Astrocyte (in vitro differentiated cells and primary cell): ENCODE results near the gene FAM234B. TPM values are rescaled to one million over a fixed set of nuclear protein-coding genes. Genes with fewer than 3 reads are reported as not detected.

Experiments used
- DNase-seq: peaks from one replicate; pipeline ENCODE4 v3.0.0-alpha.2; 2010; ENCODE audit warnings: low read depth
- FAIRE-seq: peaks from 2 replicates; lab custom pipeline; 2011; peaks lifted over from hg19 to GRCh38; lab: Jason Lieb, UNC
- H2AFZ ChIP-seq: 2 replicates; pipeline ENCODE4 v1.6.0; 2012; ENCODE audit warnings: low read depth, low read length, inconsistent platforms
- H3K27ac ChIP-seq: 2 replicates; pipeline ENCODE4 v1.5.1; 2011; ENCODE audit warnings: low read depth, low read length, inconsistent platforms
- H3K27me3 ChIP-seq: 2 replicates; pipeline ENCODE4 v1.6.0; 2011; ENCODE audit warnings: low read length, inconsistent platforms; ENCODE audit not compliant: insufficient read depth
- H3K36me3 ChIP-seq: 2 replicates; pipeline ENCODE4 v1.5.1; 2011; ENCODE audit warnings: low read length, inconsistent platforms; ENCODE audit not compliant: insufficient read depth
- H3K4me1 ChIP-seq: 2 replicates; pipeline ENCODE4 v1.5.1; 2011; ENCODE audit warnings: low read length, inconsistent platforms; ENCODE audit not compliant: insufficient read depth
- H3K4me2 ChIP-seq: 2 replicates; pipeline ENCODE4 v1.6.0; 2012; ENCODE audit warnings: low read length, inconsistent platforms
- H3K4me3 ChIP-seq: 2 replicates; pipeline ENCODE4 v1.5.1; 2011; ENCODE audit warnings: low read depth, mild to moderate bottlenecking, low read length, inconsistent platforms; ENCODE audit not compliant: insufficient read depth
- H3K79me2 ChIP-seq: 2 replicates; pipeline ENCODE4 v1.6.0; 2012; ENCODE audit warnings: mild to moderate bottlenecking, low read length, inconsistent platforms; ENCODE audit not compliant: insufficient read depth
- H3K9ac ChIP-seq: 2 replicates; pipeline ENCODE4 v1.6.0; 2012; ENCODE audit warnings: mild to moderate bottlenecking, low read length, inconsistent platforms
- H3K9me3 ChIP-seq: 2 replicates; pipeline ENCODE4 v1.5.1; 2012; ENCODE audit warnings: low read depth, mild to moderate bottlenecking, low read length, inconsistent platforms; ENCODE audit not compliant: insufficient read depth
- H4K20me1 ChIP-seq: 2 replicates; pipeline ENCODE4 v1.6.0; 2012; ENCODE audit warnings: low read length, inconsistent platforms; ENCODE audit not compliant: insufficient read depth
- H3K27ac Mint-ChIP-seq: one replicate; pipeline ENCODE4 v1.8.0; 2021; ENCODE audit warnings: mild to moderate bottlenecking, mixed read lengths; ENCODE audit not compliant: unreplicated experiment
- H3K27me3 Mint-ChIP-seq: one replicate; pipeline ENCODE4 v1.8.0; 2021; ENCODE audit warnings: low read depth, mixed read lengths; ENCODE audit not compliant: unreplicated experiment
- H3K36me3 Mint-ChIP-seq: one replicate; pipeline ENCODE4 v1.8.0; 2021; ENCODE audit warnings: low read depth, mixed read lengths; ENCODE audit not compliant: unreplicated experiment
- H3K4me1 Mint-ChIP-seq: one replicate; pipeline ENCODE4 v1.8.0; 2021; ENCODE audit warnings: low read depth, mixed read lengths; ENCODE audit not compliant: unreplicated experiment
- H3K4me3 Mint-ChIP-seq: one replicate; pipeline ENCODE4 v1.8.0; 2021; ENCODE audit warnings: mild to moderate bottlenecking, moderate library complexity, mixed read lengths; ENCODE audit not compliant: unreplicated experiment
- H3K9me3 Mint-ChIP-seq: one replicate; pipeline ENCODE4 v1.8.0; 2021; ENCODE audit warnings: mild to moderate bottlenecking, mixed read lengths; ENCODE audit not compliant: unreplicated experiment
- EZH2 ChIP-seq: IDR thresholded peaks from 2 replicates; pipeline ENCODE4 v1.6.1; 2012; ENCODE audit warnings: mild to moderate bottlenecking, low read length, inconsistent platforms; ENCODE audit not compliant: insufficient read depth
- total RNA-seq: library from RNA; stranded (reverse); gene quantifications from 2 replicates; pipeline ENCODE4 v1.2.1, GENCODE V29; 2021
- TF ChIP-seq, protein P1 (sequence below): IDR thresholded peaks from 2 replicates; pipeline ENCODE4 v1.5.1; 2011; ENCODE audit warnings: low read depth, mild to moderate bottlenecking, inconsistent platforms, low read length, moderate library complexity; ENCODE audit not compliant: insufficient read depth

The FAM234B gene
- total RNA-seq, 1 donor from 2014 or later = 6.2 TPM

DNA sequence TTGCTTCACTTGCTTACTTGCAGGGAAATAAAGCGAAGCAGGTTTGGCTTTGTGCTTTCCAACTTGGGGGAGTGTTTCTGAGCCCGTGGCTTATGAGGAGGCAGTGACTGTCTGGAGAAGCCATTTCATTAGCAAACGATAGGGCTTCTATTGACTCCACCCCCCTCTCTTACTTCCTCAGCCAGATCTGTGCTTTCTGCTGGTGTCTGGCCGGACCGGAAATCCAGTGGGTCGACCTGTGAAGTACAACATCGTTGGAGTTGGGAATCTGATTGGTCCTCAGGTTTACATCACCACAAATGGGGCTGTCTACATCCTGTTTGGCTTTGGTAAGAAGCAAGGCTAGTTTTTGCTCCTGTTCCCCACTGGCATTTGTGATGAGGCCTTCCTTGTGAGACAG lies 22.3 kb downstream of the FAM234B start:
- no peak overlapping the region for H3K4me3 Mint-ChIP-seq
- no peaks in the 10 kb centered on the region for H3K36me3 ChIP-seq
- FAIRE-seq = no peak

DNA sequence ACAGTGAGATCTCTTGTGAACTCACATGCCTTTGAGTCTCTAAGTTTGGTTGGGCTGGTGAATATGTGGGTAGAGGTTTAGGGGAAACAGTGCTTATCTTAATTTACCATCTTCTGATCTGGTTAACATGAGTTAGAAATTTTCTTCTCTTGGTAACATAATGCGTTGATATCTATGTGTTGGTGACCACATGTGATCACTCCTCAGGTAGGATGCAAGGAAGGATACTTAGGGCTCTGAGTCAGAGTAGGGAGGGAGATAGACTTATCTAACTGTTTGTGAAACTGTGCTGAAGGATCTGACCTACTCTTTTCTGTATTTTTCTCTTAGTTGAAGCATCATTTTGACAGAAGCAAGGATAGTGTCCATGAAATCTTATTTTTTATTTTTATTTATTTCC lies 23.1 kb downstream of the FAM234B start:
- Histone ChIP-seq H3K36me3 (no peaks in the 10 kb centered on the region), H4K20me1 (no peaks in the 10 kb centered on the region), H3K27me3 (no peaks in the 10 kb centered on the region), H3K27ac (no peak overlapping the region), H3K79me2 (no peaks in the 10 kb centered on the region), H3K4me3 (no peak overlapping the region), H3K4me2 (no peak overlapping the region), H3K9ac (no peak overlapping the region), H2AFZ (no peak overlapping the region), H3K9me3 (no peaks in the 10 kb centered on the region), H3K4me1 (no peaks in the 10 kb centered on the region)
- TF ChIP-seq EZH2 = no peak
- TF ChIP-seq, protein P1, sequence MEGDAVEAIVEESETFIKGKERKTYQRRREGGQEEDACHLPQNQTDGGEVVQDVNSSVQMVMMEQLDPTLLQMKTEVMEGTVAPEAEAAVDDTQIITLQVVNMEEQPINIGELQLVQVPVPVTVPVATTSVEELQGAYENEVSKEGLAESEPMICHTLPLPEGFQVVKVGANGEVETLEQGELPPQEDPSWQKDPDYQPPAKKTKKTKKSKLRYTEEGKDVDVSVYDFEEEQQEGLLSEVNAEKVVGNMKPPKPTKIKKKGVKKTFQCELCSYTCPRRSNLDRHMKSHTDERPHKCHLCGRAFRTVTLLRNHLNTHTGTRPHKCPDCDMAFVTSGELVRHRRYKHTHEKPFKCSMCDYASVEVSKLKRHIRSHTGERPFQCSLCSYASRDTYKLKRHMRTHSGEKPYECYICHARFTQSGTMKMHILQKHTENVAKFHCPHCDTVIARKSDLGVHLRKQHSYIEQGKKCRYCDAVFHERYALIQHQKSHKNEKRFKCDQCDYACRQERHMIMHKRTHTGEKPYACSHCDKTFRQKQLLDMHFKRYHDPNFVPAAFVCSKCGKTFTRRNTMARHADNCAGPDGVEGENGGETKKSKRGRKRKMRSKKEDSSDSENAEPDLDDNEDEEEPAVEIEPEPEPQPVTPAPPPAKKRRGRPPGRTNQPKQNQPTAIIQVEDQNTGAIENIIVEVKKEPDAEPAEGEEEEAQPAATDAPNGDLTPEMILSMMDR = no peak
- H3K27me3 Mint-ChIP-seq = no peaks in the 10 kb centered on the region
- FAIRE-seq (no peak), DNase-seq (no peak)
- H3K36me3 Mint-ChIP-seq = peaks cover 8% of the 10 kb centered on the region
- no peaks in the 10 kb centered on the region for H3K4me1 Mint-ChIP-seq
- H3K4me3 Mint-ChIP-seq = no peak overlapping the region
- H3K9me3 Mint-ChIP-seq = no peaks in the 10 kb centered on the region
- H3K27ac Mint-ChIP-seq = no peak overlapping the region

More for the DNA sequence above, 22.3 kb downstream of the FAM234B start:
- DNase-seq = no peak
- Histone ChIP-seq H2AFZ (no peak overlapping the region), H3K4me1 (no peaks in the 10 kb centered on the region), H3K9me3 (no peaks in the 10 kb centered on the region), H3K27ac (no peak overlapping the region), H3K9ac (no peak overlapping the region), H3K79me2 (no peaks in the 10 kb centered on the region), H3K4me2 (no peak overlapping the region), H4K20me1 (no peaks in the 10 kb centered on the region), H3K27me3 (no peaks in the 10 kb centered on the region), H3K4me3 (no peak overlapping the region)
- Mint-ChIP-seq H3K27ac (no peak overlapping the region), H3K27me3 (no peaks in the 10 kb centered on the region), H3K4me1 (no peaks in the 10 kb centered on the region), H3K36me3 (peaks cover 6% of the 10 kb centered on the region), H3K9me3 (no peaks in the 10 kb centered on the region)
- TF ChIP-seq EZH2 = no peak
- TF ChIP-seq, protein P1 = no peak

DNA sequence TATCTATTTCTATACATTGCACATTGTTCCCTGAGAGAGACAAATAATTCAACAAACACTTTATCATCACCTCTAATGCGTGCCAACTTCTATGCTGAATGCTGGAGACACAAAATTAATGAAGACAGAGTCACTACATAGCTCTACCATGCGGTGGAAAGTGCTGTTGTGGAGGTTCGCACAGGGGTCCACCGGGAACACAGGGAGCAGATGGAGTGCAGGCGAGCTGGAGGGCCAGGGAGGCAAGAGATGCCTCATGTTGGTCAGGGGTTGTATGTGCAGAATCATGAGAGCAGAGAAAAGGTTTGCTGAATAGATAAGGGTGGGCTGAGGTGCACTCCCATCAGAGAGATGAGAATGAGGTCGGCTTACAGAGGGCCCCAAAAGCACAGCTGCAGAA lies 25.2 kb downstream of the FAM234B start:
- no peak overlapping the region for H2AFZ ChIP-seq
- DNase-seq = no peak
- H3K27ac ChIP-seq = no peak overlapping the region
- H3K4me2 ChIP-seq = no peak overlapping the region
- H3K4me1 ChIP-seq = no peaks in the 10 kb centered on the region
- Mint-ChIP-seq H3K27ac (no peak overlapping the region), H3K9me3 (no peaks in the 10 kb centered on the region), H3K27me3 (no peaks in the 10 kb centered on the region), H3K36me3 (peaks cover 10% of the 10 kb centered on the region), H3K4me1 (peaks cover 3% of the 10 kb centered on the region), H3K4me3 (no peak overlapping the region)
- H3K36me3 ChIP-seq = no peaks in the 10 kb centered on the region
- no peaks in the 10 kb centered on the region for H3K9me3 ChIP-seq
- no peak for TF ChIP-seq EZH2
- TF ChIP-seq, protein P1 = no peak
- no peaks in the 10 kb centered on the region for H3K27me3 ChIP-seq
- H4K20me1 ChIP-seq = no peaks in the 10 kb centered on the region
- FAIRE-seq = no peak
- no peak overlapping the region for H3K4me3 ChIP-seq
- no peaks in the 10 kb centered on the region for H3K79me2 ChIP-seq
- H3K9ac ChIP-seq = no peak overlapping the region
